Measurements from ENCODE around the gene CTXN1. TPM values are rescaled to one million over a fixed set of nuclear protein-coding genes. Genes with fewer than 3 reads are reported as not detected.

CTXN1 gene
- total and polyA plus RNA-seq, 2 donors (not counting 1 experiment from before 2014, with no cell fraction given), result not detected

- Histone ChIP-seq H3K27ac (ENCODE audit: low read length in 2 of 2) (no peak overlapping the region), H4K20me1 (ENCODE audit: control insufficient read depth, insufficient read depth, low read length, poor library complexity, severe bottlenecking) (no peaks in the 10 kb centered on the region), H3K4me3 (ENCODE audit: control extremely low read depth in 1 of 5, extremely low read depth in 1 of 5, insufficient read depth in 1 of 5, low read depth in 2 of 5, low read length in 4 of 5) (no peak overlapping the region), H2AFZ (ENCODE audit: insufficient read depth, low read depth, low read length, poor library complexity, severe bottlenecking) (no peak overlapping the region), H3K36me3 (replicated peaks in 1 of 2; ENCODE audit: control extremely low read depth in 1 of 2, control insufficient read depth in 1 of 2, extremely low read depth in 1 of 2, insufficient read depth in 2 of 2, low read length in 1 of 2) (no peaks in the 10 kb centered on the region), H3K27me3 (replicated peaks in 1 of 4; ENCODE audit: control extremely low read depth in 1 of 4, control insufficient read depth in 3 of 4, insufficient read depth in 4 of 4, low read length in 3 of 4) (peaks cover 0 to 14% (median 1%) of the 10 kb centered on the region in 4 experiments), H3K9me3 (ENCODE audit: control extremely low read depth in 1 of 3, control insufficient read depth in 2 of 3, insufficient read depth in 1 of 3, low read length in 2 of 3) (no peaks in the 10 kb centered on the region), H3K79me2 (ENCODE audit: control insufficient read depth, insufficient read depth, low read length) (no peaks in the 10 kb centered on the region), H3K4me2 (replicated peaks; ENCODE audit: low read depth, low read length, poor library complexity, severe bottlenecking) (no peak overlapping the region), H3K9ac (ENCODE audit: low read length) (no peak overlapping the region), H3K4me1 (ENCODE audit: control insufficient read depth in 2 of 2, insufficient read depth in 2 of 2, low read length in 2 of 2) (no peaks in the 10 kb centered on the region)
- ChIA-PET CTCF (no interaction called here), POLR2A (no interaction called here)
- Mint-ChIP-seq H3K27me3 (peaks cover 14% of the 10 kb centered on the region), H3K4me3 (no peak overlapping the region), H3K4me1 (no peaks in the 10 kb centered on the region), H3K9me3 (ENCODE audit: insufficient read depth) (no peaks in the 10 kb centered on the region), H3K27ac (no peak overlapping the region)
- ATAC-seq (ENCODE audit: low read depth) (no peak), DNase-seq (no peak)
- 94% methylated on average over 10 of the region's 11 CpGs for WGBS (ENCODE audit: insufficient coverage)
- no peak for TF ChIP-seq EZH2 (IDR thresholded peaks at IDR 0.05; ENCODE audit: borderline replicate concordance, insufficient read depth, low read depth, low read length, poor library complexity, severe bottlenecking)
- TF ChIP-seq, protein P1, sequence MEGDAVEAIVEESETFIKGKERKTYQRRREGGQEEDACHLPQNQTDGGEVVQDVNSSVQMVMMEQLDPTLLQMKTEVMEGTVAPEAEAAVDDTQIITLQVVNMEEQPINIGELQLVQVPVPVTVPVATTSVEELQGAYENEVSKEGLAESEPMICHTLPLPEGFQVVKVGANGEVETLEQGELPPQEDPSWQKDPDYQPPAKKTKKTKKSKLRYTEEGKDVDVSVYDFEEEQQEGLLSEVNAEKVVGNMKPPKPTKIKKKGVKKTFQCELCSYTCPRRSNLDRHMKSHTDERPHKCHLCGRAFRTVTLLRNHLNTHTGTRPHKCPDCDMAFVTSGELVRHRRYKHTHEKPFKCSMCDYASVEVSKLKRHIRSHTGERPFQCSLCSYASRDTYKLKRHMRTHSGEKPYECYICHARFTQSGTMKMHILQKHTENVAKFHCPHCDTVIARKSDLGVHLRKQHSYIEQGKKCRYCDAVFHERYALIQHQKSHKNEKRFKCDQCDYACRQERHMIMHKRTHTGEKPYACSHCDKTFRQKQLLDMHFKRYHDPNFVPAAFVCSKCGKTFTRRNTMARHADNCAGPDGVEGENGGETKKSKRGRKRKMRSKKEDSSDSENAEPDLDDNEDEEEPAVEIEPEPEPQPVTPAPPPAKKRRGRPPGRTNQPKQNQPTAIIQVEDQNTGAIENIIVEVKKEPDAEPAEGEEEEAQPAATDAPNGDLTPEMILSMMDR (IDR thresholded peaks at IDR 0.05), result no peak
- intact Hi-C loops (cut with micrococcal nuclease), result no loop called here
Measured at GRCh38 chr19:7897292-7897691, 28.6 kb downstream of the CTXN1 start.

DNA sequence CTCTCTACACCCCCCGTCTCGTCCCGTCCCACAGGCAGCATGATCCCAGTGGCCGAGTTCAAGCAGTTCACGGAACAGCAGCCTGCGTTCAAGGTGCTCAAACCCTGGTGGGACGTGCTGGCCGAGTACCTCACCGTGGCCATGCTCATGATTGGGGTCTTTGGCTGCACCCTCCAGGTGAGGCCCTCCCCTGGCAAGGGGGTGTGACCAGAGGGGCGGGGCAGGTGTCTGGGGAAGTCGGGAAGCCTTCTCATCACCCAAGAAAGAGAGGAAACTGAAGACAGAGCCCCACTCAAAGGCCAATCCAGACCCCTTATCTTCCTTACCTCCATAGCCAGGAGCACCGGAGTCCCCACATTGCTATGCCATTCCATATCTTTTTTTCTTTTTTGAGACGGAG lies 30.4 kb downstream of the CTXN1 start:
- Histone ChIP-seq H4K20me1 (ENCODE audit: control insufficient read depth, insufficient read depth, low read length, poor library complexity, severe bottlenecking) (no peaks in the 10 kb centered on the region), H3K9ac (ENCODE audit: low read length) (no peak overlapping the region), H3K27me3 (replicated peaks in 1 of 4; ENCODE audit: control extremely low read depth in 1 of 4, control insufficient read depth in 3 of 4, insufficient read depth in 4 of 4, low read length in 3 of 4) (peaks cover 0 to 14% (median 1%) of the 10 kb centered on the region in 4 experiments), H3K36me3 (replicated peaks in 1 of 2; ENCODE audit: control extremely low read depth in 1 of 2, control insufficient read depth in 1 of 2, extremely low read depth in 1 of 2, insufficient read depth in 2 of 2, low read length in 1 of 2) (no peaks in the 10 kb centered on the region), H3K4me2 (replicated peaks; ENCODE audit: low read depth, low read length, poor library complexity, severe bottlenecking) (no peak overlapping the region), H3K27ac (ENCODE audit: low read length in 2 of 2) (no peak overlapping the region), H3K4me1 (ENCODE audit: control insufficient read depth in 2 of 2, insufficient read depth in 2 of 2, low read length in 2 of 2) (no peaks in the 10 kb centered on the region), H3K4me3 (ENCODE audit: control extremely low read depth in 1 of 5, extremely low read depth in 1 of 5, insufficient read depth in 1 of 5, low read depth in 2 of 5, low read length in 4 of 5) (no peak overlapping the region), H2AFZ (ENCODE audit: insufficient read depth, low read depth, low read length, poor library complexity, severe bottlenecking) (no peak overlapping the region), H3K79me2 (ENCODE audit: control insufficient read depth, insufficient read depth, low read length) (no peaks in the 10 kb centered on the region), H3K9me3 (ENCODE audit: control extremely low read depth in 1 of 3, control insufficient read depth in 2 of 3, insufficient read depth in 1 of 3, low read length in 2 of 3) (no peaks in the 10 kb centered on the region)
- TF ChIP-seq, protein P1 (IDR thresholded peaks at IDR 0.05), result no peak
- no peak for TF ChIP-seq EZH2 (IDR thresholded peaks at IDR 0.05; ENCODE audit: borderline replicate concordance, insufficient read depth, low read depth, low read length, poor library complexity, severe bottlenecking)
- Mint-ChIP-seq H3K9me3 (ENCODE audit: insufficient read depth) (no peaks in the 10 kb centered on the region), H3K4me3 (no peak overlapping the region), H3K4me1 (no peaks in the 10 kb centered on the region), H3K27me3 (peaks cover 21% of the 10 kb centered on the region), H3K27ac (no peak overlapping the region)
- ATAC-seq (ENCODE audit: low read depth) (no peak), DNase-seq (no peak)
- POLR2A ChIA-PET, result no interaction called here
- intact Hi-C loops (cut with micrococcal nuclease), result no loop called here
- 87% methylated on average over 10 of the region's 13 CpGs for WGBS (ENCODE audit: insufficient coverage)
- CTCF ChIA-PET, result no interaction called here
